CD4-positive, alpha-beta T cell (primary cell): Measurements from ENCODE around the gene JAZF1. TPM values are rescaled to one million over a fixed set of nuclear protein-coding genes. Genes with fewer than 3 reads are reported as not detected.

Experiments used
- ATAC-seq: fragments of 200-7000 bp; cut with Tn5 transposase; one replicate; pipeline ENCODE4 v1.10.0; 2022; ENCODE audit warnings: mild to moderate bottlenecking; ENCODE audit not compliant: poor library complexity
- CTCF ChIA-PET: fragments of 350-600 bp; sonication (Branson Sonifier 250); formaldehyde crosslinking; loops from one replicate; lab custom pipeline; 2021; ENCODE audit warnings: antibody characterized with exemption, inconsistent platforms; lab: Charles Lee
- POLR2A ChIA-PET: fragments of 350-600 bp; sonication (Branson Sonifier 250); formaldehyde crosslinking; loops from one replicate; lab custom pipeline; 2021; ENCODE audit warnings: antibody characterized with exemption, inconsistent platforms; lab: Charles Lee
- DNase-seq, 14 experiments: peaks; one replicate each; pipeline ENCODE4 v3.0.0-alpha.2; 2013 to 2020; ENCODE audit warnings: mixed read lengths in 2 of 14
- H3K27ac ChIP-seq, 2 donors: one replicate each; pipeline versions ENCODE4 v1.5.1 to v1.7.0; 2013; ENCODE audit warnings: low read length in 2 of 2, low read depth in 1 of 2, mild to moderate bottlenecking in 1 of 2
- H3K27me3 ChIP-seq, 2 experiments: 1 replicate in 1 of 2; 2 replicates in 1 of 2; pipeline versions ENCODE4 v1.6.1 to v1.7.0; 2013; ENCODE audit warnings: low read length in 2 of 2, control low read depth in 1 of 2, mild to moderate bottlenecking in 1 of 2, moderate library complexity in 1 of 2; ENCODE audit not compliant: insufficient read depth in 2 of 2, control insufficient read depth in 1 of 2
- H3K36me3 ChIP-seq: one replicate; pipeline ENCODE4 v1.6.1; 2013; ENCODE audit warnings: low read length, control low read depth; ENCODE audit not compliant: insufficient read depth
- H3K4me1 ChIP-seq: one replicate; pipeline ENCODE4 v1.6.1; 2013; ENCODE audit warnings: low read length, control low read depth; ENCODE audit not compliant: insufficient read depth
- H3K4me3 ChIP-seq: one replicate; pipeline ENCODE4 v1.5.1; 2013; ENCODE audit warnings: mild to moderate bottlenecking, low read length, moderate library complexity
- H3K9me3 ChIP-seq, 2 experiments: 1 replicate in 1 of 2; 2 replicates in 1 of 2; pipeline versions ENCODE4 v1.6.1 to v1.7.0; 2013; ENCODE audit warnings: low read length in 2 of 2, mild to moderate bottlenecking in 2 of 2, control low read depth in 1 of 2, moderate library complexity in 1 of 2; ENCODE audit not compliant: control insufficient read depth in 1 of 2, insufficient read depth in 1 of 2
- H3K27ac Mint-ChIP-seq: one replicate; pipeline ENCODE4 v1.8.0; 2020; ENCODE audit warnings: mixed read lengths
- H3K27me3 Mint-ChIP-seq: one replicate; pipeline ENCODE4 v1.8.0; 2021; ENCODE audit warnings: mixed read lengths
- H3K36me3 Mint-ChIP-seq: one replicate; pipeline ENCODE4 v1.8.0; 2021; ENCODE audit warnings: low read depth, mixed read lengths
- H3K4me1 Mint-ChIP-seq: one replicate; pipeline ENCODE4 v1.8.0; 2021; ENCODE audit warnings: low read depth, mixed read lengths
- H3K4me3 Mint-ChIP-seq: one replicate; pipeline ENCODE4 v1.8.0; 2020; ENCODE audit warnings: mild to moderate bottlenecking, mixed read lengths
- H3K9me3 Mint-ChIP-seq: one replicate; pipeline ENCODE4 v1.8.0; 2020; ENCODE audit warnings: mixed read lengths
- intact Hi-C, 2 experiments: fragments of 100-400 bp; cut with DNase I in 1 of 2; cut with micrococcal nuclease in 1 of 2; formaldehyde crosslinking; loops; one replicate each; pipeline versions ENCODE4 v1.15.1 to v1.9.0; 2023 to 2025; cut with DNase I, micrococcal nuclease
- total RNA-seq, 174 experiments: library from RNA in 2 of 174; stranded (reverse) in 2 of 174; gene quantifications; one replicate each; pipeline ENCODE4 v1.2.3 and lab custom pipeline; 2021 to 2026
- TF ChIP-seq, protein P1 (sequence below): fragments of 200-600 bp; IDR thresholded peaks from one replicate; pipeline ENCODE4 v1.8.0; 2022; ENCODE audit warnings: antibody characterized with exemption, mild to moderate bottlenecking

JAZF1 gene
- total RNA-seq, 2 experiments from 2014 or later = 9.9 to 11.1 TPM

DNA sequence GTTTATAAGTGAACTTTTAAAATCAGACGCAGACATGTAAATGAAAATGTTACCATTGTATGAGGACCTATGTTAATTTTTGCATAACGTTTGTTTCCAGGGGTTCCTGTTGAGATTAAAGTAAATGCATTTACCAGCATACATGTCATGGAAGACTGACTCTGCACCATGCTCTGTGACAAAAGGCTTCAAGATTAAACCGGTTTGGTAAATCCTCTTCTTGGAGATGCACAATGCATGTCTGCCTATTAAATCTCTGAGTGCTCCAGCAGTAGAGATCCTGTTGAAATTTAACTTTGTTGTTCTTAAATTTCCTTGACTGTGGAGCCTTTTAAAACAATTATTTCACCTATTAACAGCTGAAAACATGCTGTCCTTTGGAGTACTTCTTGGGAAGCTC lies 36.5 kb upstream of the JAZF1 start:
- CTCF ChIA-PET = no interaction called here

DNA sequence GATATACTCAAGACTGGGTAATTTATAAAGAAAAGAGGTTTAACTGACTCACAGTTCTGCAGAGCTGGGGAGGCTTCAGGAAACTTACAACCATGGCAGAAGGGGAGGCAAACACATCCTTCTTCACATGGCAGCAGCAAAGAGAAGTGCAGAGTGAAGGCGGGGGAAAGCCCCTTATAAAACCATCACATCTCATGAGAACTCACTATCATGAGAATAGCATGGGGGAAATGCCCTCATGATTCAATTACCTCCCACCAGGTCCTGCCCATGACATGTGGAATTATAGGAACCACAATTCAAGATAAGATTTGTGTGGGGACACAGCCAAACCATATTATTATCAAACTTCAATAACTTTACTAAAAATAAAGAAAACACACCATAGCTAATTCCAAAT lies 30.4 kb upstream of the JAZF1 start:
- no peak overlapping the region for H3K4me3 Mint-ChIP-seq
- no peak overlapping the region for H3K27ac ChIP-seq
- H3K36me3 Mint-ChIP-seq = no peaks in the 10 kb centered on the region
- ChIA-PET CTCF (no interaction called here), POLR2A (no interaction called here)
- H3K36me3 ChIP-seq = no peaks in the 10 kb centered on the region
- H3K4me1 Mint-ChIP-seq = peaks cover 7% of the 10 kb centered on the region
- ATAC-seq = no peak
- TF ChIP-seq, protein P1, sequence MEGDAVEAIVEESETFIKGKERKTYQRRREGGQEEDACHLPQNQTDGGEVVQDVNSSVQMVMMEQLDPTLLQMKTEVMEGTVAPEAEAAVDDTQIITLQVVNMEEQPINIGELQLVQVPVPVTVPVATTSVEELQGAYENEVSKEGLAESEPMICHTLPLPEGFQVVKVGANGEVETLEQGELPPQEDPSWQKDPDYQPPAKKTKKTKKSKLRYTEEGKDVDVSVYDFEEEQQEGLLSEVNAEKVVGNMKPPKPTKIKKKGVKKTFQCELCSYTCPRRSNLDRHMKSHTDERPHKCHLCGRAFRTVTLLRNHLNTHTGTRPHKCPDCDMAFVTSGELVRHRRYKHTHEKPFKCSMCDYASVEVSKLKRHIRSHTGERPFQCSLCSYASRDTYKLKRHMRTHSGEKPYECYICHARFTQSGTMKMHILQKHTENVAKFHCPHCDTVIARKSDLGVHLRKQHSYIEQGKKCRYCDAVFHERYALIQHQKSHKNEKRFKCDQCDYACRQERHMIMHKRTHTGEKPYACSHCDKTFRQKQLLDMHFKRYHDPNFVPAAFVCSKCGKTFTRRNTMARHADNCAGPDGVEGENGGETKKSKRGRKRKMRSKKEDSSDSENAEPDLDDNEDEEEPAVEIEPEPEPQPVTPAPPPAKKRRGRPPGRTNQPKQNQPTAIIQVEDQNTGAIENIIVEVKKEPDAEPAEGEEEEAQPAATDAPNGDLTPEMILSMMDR = no peak
- no peaks in the 10 kb centered on the region for H3K4me1 ChIP-seq
- peaks cover 16% of the 10 kb centered on the region for H3K27me3 Mint-ChIP-seq
- DNase-seq = no peak
- peaks cover 6% of the 10 kb centered on the region for H3K9me3 Mint-ChIP-seq
- no peak overlapping the region for H3K4me3 ChIP-seq
- intact Hi-C loops = loop anchor here in 1 of 2 experiments (5.0 kb wide), 1 partner anchor 949 kb away; no protein-coding TSS in a partner anchor
- peaks cover 0 to 3% of the 10 kb centered on the region in 2 experiments for H3K27me3 ChIP-seq
- H3K27ac Mint-ChIP-seq = no peak overlapping the region
- H3K9me3 ChIP-seq = peaks cover 0 to 16% of the 10 kb centered on the region in 2 experiments

More for the DNA sequence above, 36.5 kb upstream of the JAZF1 start:
- H3K27me3 ChIP-seq = peaks cover 0 to 3% of the 10 kb centered on the region in 2 experiments
- no peak overlapping the region for H3K27ac ChIP-seq
- no peaks in the 10 kb centered on the region for H3K9me3 Mint-ChIP-seq
- no peaks in the 10 kb centered on the region for H3K4me1 ChIP-seq
- no peak overlapping the region for H3K4me3 Mint-ChIP-seq
- H3K27me3 Mint-ChIP-seq = peaks cover 25% of the 10 kb centered on the region
- H3K36me3 ChIP-seq = no peaks in the 10 kb centered on the region
- POLR2A ChIA-PET = no interaction called here
- H3K4me3 ChIP-seq = no peak overlapping the region
- TF ChIP-seq, protein P1 = no peak
- ATAC-seq = no peak
- DNase-seq = no peak
- no peaks in the 10 kb centered on the region for H3K9me3 ChIP-seq
- H3K27ac Mint-ChIP-seq = no peak overlapping the region
- H3K36me3 Mint-ChIP-seq = no peaks in the 10 kb centered on the region
- intact Hi-C loops = no loop called here
- no peaks in the 10 kb centered on the region for H3K4me1 Mint-ChIP-seq

DNA sequence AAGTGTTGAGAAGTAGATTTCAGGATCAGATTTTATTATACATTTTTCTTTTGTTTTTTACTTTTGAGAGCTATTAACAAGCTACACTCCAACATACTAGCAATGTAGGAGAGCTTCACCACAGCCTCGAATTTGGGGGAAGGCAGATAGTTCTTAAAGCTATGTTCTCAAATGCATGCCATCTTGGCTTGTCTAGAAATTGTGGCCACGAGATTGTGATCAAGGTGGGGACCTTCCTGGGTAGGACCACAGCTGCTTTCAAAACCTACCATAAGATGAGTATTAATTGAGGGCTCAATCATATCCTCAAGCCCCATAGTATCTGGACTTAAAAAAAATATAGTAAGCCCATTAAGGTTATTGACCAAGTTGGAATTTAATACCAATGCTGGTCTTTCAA lies 27.9 kb upstream of the JAZF1 start:
- intact Hi-C loops = no loop called here
- H3K9me3 ChIP-seq = peaks cover 0 to 16% of the 10 kb centered on the region in 2 experiments
- DNase-seq = no peak
- no peak overlapping the region for H3K4me3 ChIP-seq
- no peak overlapping the region for H3K27ac ChIP-seq
- no peaks in the 10 kb centered on the region for H3K36me3 ChIP-seq
- H3K27ac Mint-ChIP-seq = no peak overlapping the region
- no peaks in the 10 kb centered on the region for H3K27me3 ChIP-seq
- ATAC-seq = no peak
- CTCF ChIA-PET = no interaction called here
- H3K27me3 Mint-ChIP-seq = peaks cover 1% of the 10 kb centered on the region
- TF ChIP-seq, protein P1 = no peak
- H3K4me3 Mint-ChIP-seq = no peak overlapping the region
- H3K9me3 Mint-ChIP-seq = peaks cover 6% of the 10 kb centered on the region
- H3K36me3 Mint-ChIP-seq = no peaks in the 10 kb centered on the region
- H3K4me1 Mint-ChIP-seq = peaks cover 7% of the 10 kb centered on the region
- H3K4me1 ChIP-seq = no peaks in the 10 kb centered on the region
- POLR2A ChIA-PET = no interaction called here
